ENCODE results near the gene CCDC190. TPM values are rescaled to one million over a fixed set of nuclear protein-coding genes. Genes with fewer than 3 reads are reported as not detected.

CCDC190 gene
- total RNA-seq, 1 experiment from 2014 or later, result not detected

DNA sequence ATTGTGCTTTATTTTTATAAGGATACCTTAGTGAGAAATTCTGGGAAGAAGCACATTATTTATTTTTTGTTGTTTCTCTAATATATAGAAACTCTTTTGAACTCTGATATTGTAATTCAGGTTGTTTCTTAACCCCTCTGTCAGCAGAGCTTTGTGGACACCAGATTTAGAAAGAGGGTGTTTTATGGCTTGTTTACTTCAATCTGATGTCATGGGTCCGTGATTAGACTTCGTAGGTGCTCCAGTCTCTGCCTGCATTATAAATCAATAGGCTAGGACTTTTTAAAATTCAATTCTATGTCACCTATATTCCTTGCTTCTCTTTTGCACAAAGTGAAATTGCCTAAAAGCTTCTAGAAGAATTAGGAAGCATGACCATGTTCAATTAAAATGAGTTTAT lies 47.3 kb upstream of the CCDC190 start (continued):
- TF ChIP-seq, protein P1, sequence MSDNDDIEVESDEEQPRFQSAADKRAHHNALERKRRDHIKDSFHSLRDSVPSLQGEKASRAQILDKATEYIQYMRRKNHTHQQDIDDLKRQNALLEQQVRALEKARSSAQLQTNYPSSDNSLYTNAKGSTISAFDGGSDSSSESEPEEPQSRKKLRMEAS (IDR thresholded peaks at IDR 0.05), result no peak
- TF ChIP-seq RAD21 (IDR thresholded peaks at IDR 0.05; ENCODE audit: low read depth), result no peak
- no peak for TF ChIP-seq CBX3 (IDR thresholded peaks at IDR 0.05; ENCODE audit: low read depth)
- TF ChIP-seq YY1 (IDR thresholded peaks at IDR 0.05; ENCODE audit: extremely low read depth, insufficient replicate concordance, low read depth, low read length), result no peak
- no peak for TF ChIP-seq EZH2 (IDR thresholded peaks at IDR 0.05)
- TF ChIP-seq, protein P2, sequence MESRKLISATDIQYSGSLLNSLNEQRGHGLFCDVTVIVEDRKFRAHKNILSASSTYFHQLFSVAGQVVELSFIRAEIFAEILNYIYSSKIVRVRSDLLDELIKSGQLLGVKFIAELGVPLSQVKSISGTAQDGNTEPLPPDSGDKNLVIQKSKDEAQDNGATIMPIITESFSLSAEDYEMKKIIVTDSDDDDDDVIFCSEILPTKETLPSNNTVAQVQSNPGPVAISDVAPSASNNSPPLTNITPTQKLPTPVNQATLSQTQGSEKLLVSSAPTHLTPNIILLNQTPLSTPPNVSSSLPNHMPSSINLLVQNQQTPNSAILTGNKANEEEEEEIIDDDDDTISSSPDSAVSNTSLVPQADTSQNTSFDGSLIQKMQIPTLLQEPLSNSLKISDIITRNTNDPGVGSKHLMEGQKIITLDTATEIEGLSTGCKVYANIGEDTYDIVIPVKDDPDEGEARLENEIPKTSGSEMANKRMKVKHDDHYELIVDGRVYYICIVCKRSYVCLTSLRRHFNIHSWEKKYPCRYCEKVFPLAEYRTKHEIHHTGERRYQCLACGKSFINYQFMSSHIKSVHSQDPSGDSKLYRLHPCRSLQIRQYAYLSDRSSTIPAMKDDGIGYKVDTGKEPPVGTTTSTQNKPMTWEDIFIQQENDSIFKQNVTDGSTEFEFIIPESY (IDR thresholded peaks at IDR 0.05; ENCODE audit: extremely low read depth, insufficient replicate concordance, low read length), result no peak
- no peak for TF ChIP-seq POLR2A (IDR thresholded peaks at IDR 0.05; ENCODE audit: borderline replicate concordance, extremely low read depth, insufficient read depth, insufficient read length)
- no peak for TF ChIP-seq EZH2phosphoT487 (IDR thresholded peaks at IDR 0.05; ENCODE audit: borderline replicate concordance)
- TF ChIP-seq, protein P3, sequence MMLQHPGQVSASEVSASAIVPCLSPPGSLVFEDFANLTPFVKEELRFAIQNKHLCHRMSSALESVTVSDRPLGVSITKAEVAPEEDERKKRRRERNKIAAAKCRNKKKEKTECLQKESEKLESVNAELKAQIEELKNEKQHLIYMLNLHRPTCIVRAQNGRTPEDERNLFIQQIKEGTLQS (IDR thresholded peaks at IDR 0.05), result no peak

DNA sequence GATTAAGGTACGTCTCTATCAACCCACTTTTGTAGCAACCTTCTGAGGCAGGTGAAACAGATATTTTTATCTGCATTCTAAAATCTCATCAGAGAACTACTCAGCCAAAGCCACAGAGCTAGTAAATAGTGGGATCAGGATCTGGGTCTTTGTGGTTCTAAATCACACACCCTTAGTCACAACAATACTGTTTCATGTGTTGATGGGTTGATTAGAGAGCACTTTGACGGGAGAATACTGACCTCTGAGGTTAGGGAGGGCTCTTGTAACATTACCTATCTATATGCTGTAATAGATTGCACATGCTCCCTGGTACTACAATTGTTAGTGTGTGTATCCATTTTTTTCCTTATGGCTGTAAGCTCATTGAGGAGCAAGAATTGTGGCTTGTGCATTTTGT lies 45.5 kb upstream of the CCDC190 start:
- Histone ChIP-seq H4K20me1 (ENCODE audit: insufficient read depth) (no peaks in the 10 kb centered on the region), H2AFZ (ENCODE audit: low read depth, low read length, poor library complexity, severe bottlenecking) (no peak overlapping the region), H3K79me2 (ENCODE audit: insufficient read depth, low read length) (no peaks in the 10 kb centered on the region), H3K27me3 (ENCODE audit: insufficient read depth, low read length) (no peaks in the 10 kb centered on the region), H3K36me3 (ENCODE audit: control insufficient read depth in 1 of 2, insufficient read depth in 2 of 2, low read length in 2 of 2) (no peaks in the 10 kb centered on the region), H3K4me1 (ENCODE audit: control insufficient read depth in 1 of 2, insufficient read depth in 2 of 2, low read length in 2 of 2) (peaks cover 0 to 5% of the 10 kb centered on the region in 2 experiments; a peak in 2 of 4 replicates), H3K9me3 (ENCODE audit: control insufficient read depth in 1 of 2, insufficient read depth in 1 of 2, low read depth in 1 of 2, low read length in 2 of 2) (no peaks in the 10 kb centered on the region), H3K4me3 (replicated peaks in 1 of 2; ENCODE audit: low read depth in 1 of 2, low read length in 2 of 2) (no peak overlapping the region), H3K4me2 (ENCODE audit: low read length) (no peak overlapping the region), H3K9ac (ENCODE audit: low read length) (no peak overlapping the region), H3K9me2 (ENCODE audit: insufficient read depth) (no peaks in the 10 kb centered on the region), H3K27ac (ENCODE audit: low read depth, low read length) (no peak overlapping the region)
- TF ChIP-seq, protein P3 (IDR thresholded peaks at IDR 0.05), result no peak
- no peak for TF ChIP-seq EGR1 (IDR thresholded peaks at IDR 0.05; ENCODE audit: low read depth)
- TF ChIP-seq, protein P1 (IDR thresholded peaks at IDR 0.05), result no peak
- TF ChIP-seq CEBPB (IDR thresholded peaks at IDR 0.05; ENCODE audit: low read depth), result no peak
- TF ChIP-seq, protein P4, sequence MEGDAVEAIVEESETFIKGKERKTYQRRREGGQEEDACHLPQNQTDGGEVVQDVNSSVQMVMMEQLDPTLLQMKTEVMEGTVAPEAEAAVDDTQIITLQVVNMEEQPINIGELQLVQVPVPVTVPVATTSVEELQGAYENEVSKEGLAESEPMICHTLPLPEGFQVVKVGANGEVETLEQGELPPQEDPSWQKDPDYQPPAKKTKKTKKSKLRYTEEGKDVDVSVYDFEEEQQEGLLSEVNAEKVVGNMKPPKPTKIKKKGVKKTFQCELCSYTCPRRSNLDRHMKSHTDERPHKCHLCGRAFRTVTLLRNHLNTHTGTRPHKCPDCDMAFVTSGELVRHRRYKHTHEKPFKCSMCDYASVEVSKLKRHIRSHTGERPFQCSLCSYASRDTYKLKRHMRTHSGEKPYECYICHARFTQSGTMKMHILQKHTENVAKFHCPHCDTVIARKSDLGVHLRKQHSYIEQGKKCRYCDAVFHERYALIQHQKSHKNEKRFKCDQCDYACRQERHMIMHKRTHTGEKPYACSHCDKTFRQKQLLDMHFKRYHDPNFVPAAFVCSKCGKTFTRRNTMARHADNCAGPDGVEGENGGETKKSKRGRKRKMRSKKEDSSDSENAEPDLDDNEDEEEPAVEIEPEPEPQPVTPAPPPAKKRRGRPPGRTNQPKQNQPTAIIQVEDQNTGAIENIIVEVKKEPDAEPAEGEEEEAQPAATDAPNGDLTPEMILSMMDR (IDR thresholded peaks at IDR 0.05 in 2 of 3, conservative IDR thresholded peaks at IDR 0.05 in 1 of 3; ENCODE audit: borderline replicate concordance in 1 of 3, insufficient read depth in 1 of 3, low read depth in 2 of 3, low read length in 2 of 3), result no peak
- TF ChIP-seq, protein P5, sequence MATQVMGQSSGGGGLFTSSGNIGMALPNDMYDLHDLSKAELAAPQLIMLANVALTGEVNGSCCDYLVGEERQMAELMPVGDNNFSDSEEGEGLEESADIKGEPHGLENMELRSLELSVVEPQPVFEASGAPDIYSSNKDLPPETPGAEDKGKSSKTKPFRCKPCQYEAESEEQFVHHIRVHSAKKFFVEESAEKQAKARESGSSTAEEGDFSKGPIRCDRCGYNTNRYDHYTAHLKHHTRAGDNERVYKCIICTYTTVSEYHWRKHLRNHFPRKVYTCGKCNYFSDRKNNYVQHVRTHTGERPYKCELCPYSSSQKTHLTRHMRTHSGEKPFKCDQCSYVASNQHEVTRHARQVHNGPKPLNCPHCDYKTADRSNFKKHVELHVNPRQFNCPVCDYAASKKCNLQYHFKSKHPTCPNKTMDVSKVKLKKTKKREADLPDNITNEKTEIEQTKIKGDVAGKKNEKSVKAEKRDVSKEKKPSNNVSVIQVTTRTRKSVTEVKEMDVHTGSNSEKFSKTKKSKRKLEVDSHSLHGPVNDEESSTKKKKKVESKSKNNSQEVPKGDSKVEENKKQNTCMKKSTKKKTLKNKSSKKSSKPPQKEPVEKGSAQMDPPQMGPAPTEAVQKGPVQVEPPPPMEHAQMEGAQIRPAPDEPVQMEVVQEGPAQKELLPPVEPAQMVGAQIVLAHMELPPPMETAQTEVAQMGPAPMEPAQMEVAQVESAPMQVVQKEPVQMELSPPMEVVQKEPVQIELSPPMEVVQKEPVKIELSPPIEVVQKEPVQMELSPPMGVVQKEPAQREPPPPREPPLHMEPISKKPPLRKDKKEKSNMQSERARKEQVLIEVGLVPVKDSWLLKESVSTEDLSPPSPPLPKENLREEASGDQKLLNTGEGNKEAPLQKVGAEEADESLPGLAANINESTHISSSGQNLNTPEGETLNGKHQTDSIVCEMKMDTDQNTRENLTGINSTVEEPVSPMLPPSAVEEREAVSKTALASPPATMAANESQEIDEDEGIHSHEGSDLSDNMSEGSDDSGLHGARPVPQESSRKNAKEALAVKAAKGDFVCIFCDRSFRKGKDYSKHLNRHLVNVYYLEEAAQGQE (IDR thresholded peaks at IDR 0.05; ENCODE audit: low read depth), result no peak
- no peak for TF ChIP-seq EZH2 (IDR thresholded peaks at IDR 0.05)
- no peak for TF ChIP-seq FOSL1 (IDR thresholded peaks at IDR 0.05; ENCODE audit: low read depth)
- TF ChIP-seq ZNF274 (IDR thresholded peaks at IDR 0.05; ENCODE audit: low read depth, low read length), result no peak
- no peak for TF ChIP-seq YY1 (IDR thresholded peaks at IDR 0.05; ENCODE audit: extremely low read depth, insufficient replicate concordance, low read depth, low read length)
- no peak for TF ChIP-seq POLR2A (IDR thresholded peaks at IDR 0.05; ENCODE audit: borderline replicate concordance, extremely low read depth, insufficient read depth, insufficient read length)
- TF ChIP-seq EZH2phosphoT487 (IDR thresholded peaks at IDR 0.05; ENCODE audit: borderline replicate concordance), result no peak
- intact Hi-C loops (cut with micrococcal nuclease), result no loop called here
- ChIA-PET CTCF (no interaction called here), RAD21 (ENCODE audit: low non-redundant PET in 1 of 2, low total read pairs in 2 of 2, uncharacterized antibody in 2 of 2, unreplicated experiment in 2 of 2) (no interaction called here), POLR2A (no interaction called here)
- DNase-seq (ENCODE audit: low read depth, low spot score) (no peak), ATAC-seq (no peak)
- no TSS peak for BruUV-seq (replicated peaks)

Data from HCT116 (cell line).